Neural progenitor cell (in vitro differentiated cells): Measurements from ENCODE around the gene GPR37L1. TPM values are rescaled to one million over a fixed set of nuclear protein-coding genes. Genes with fewer than 3 reads are reported as not detected.

Experiments
- DNase-seq: peaks from one replicate; pipeline ENCODE4 v3.0.0-alpha.2; 2016; ENCODE audit warnings: low spot score
- H2AFZ ChIP-seq: fragments of 200-600 bp; sonication (generic); replicated peaks from 2 replicates; pipeline ENCODE4 v1.6.1; 2016; ENCODE audit warnings: antibody characterized with exemption
- H3F3A ChIP-seq: fragments of 200-600 bp; sonication (generic); 2 replicates; pipeline ENCODE4 v1.6.1; 2016; ENCODE audit warnings: antibody characterized with exemption, low read depth
- H3K27ac ChIP-seq: fragments of 200-600 bp; sonication (generic); 2 replicates; pipeline ENCODE4 v1.5.1; 2016; ENCODE audit warnings: mild to moderate bottlenecking
- H3K27me3 ChIP-seq: fragments of 200-600 bp; sonication (generic); 2 replicates; pipeline ENCODE4 v1.6.1; 2016; ENCODE audit warnings: mild to moderate bottlenecking, moderate library complexity
- H3K36me3 ChIP-seq: fragments of 200-600 bp; sonication (generic); 2 replicates; pipeline ENCODE4 v1.5.1; 2016
- H3K4me1 ChIP-seq: fragments of 200-600 bp; sonication (generic); 2 replicates; pipeline ENCODE4 v1.6.1; 2016; ENCODE audit warnings: mixed run types
- H3K4me2 ChIP-seq: fragments of 200-600 bp; sonication (generic); 2 replicates; pipeline ENCODE4 v1.6.1; 2016
- H3K4me3 ChIP-seq: fragments of 200-600 bp; sonication (generic); 2 replicates; pipeline ENCODE4 v1.5.1; 2016
- H3K79me2 ChIP-seq: fragments of 200-600 bp; sonication (generic); 2 replicates; pipeline ENCODE4 v1.6.1; 2016; ENCODE audit warnings: low read depth
- H3K9ac ChIP-seq: fragments of 200-600 bp; sonication (generic); 2 replicates; pipeline ENCODE4 v1.6.1; 2016
- H3K9me3 ChIP-seq: fragments of 200-600 bp; sonication (generic); 2 replicates; pipeline ENCODE4 v1.5.1; 2016; ENCODE audit warnings: low read depth
- H4K20me1 ChIP-seq: fragments of 200-600 bp; sonication (generic); 2 replicates; pipeline ENCODE4 v1.6.1; 2016; ENCODE audit warnings: low read depth
- H3K27ac Mint-ChIP-seq: 3 replicates; pipeline ENCODE4 v1.8.0; 2021; ENCODE audit warnings: mixed read lengths
- H3K27me3 Mint-ChIP-seq: 2 replicates; pipeline ENCODE4 v1.8.0; 2022; ENCODE audit warnings: low read depth, mild to moderate bottlenecking, inconsistent platforms, moderate library complexity, mixed read lengths; ENCODE audit not compliant: insufficient read depth
- H3K36me3 Mint-ChIP-seq: 3 replicates; pipeline ENCODE4 v1.8.0; 2021; ENCODE audit warnings: mixed read lengths
- H3K4me1 Mint-ChIP-seq: 3 replicates; pipeline ENCODE4 v1.8.0; 2021; ENCODE audit warnings: mixed read lengths
- H3K4me3 Mint-ChIP-seq: 3 replicates; pipeline ENCODE4 v1.8.0; 2021; ENCODE audit warnings: mild to moderate bottlenecking, moderate library complexity, mixed read lengths
- H3K9me3 Mint-ChIP-seq: 3 replicates; pipeline ENCODE4 v1.8.0; 2020; ENCODE audit warnings: mixed read lengths
- EZH2 ChIP-seq: fragments of 200-600 bp; sonication (generic); IDR thresholded peaks from 2 replicates; pipeline ENCODE4 v1.6.1; 2017; ENCODE audit warnings: antibody characterized with exemption, mild to moderate bottlenecking, moderate library complexity
- EZH2phosphoT487 ChIP-seq: fragments of 200-600 bp; sonication (generic); IDR thresholded peaks from 2 replicates; pipeline ENCODE4 v1.6.1; 2017; ENCODE audit warnings: antibody characterized with exemption
- total RNA-seq: library from RNA; depleted of rRNA; stranded (reverse); fragments of >200 nt; gene quantifications from 2 replicates; pipeline ENCODE4 v1.2.3, GENCODE V29; 2015; ENCODE audit warnings: low replicate concordance
- TF ChIP-seq, protein P1 (sequence below): fragments of 200-600 bp; sonication (generic); IDR thresholded peaks from 2 replicates; pipeline ENCODE4 v1.5.1; 2017; ENCODE audit warnings: antibody characterized with exemption, mild to moderate bottlenecking

Gene GPR37L1
- total RNA-seq, 1 donor from 2014 or later, result not detected

DNA sequence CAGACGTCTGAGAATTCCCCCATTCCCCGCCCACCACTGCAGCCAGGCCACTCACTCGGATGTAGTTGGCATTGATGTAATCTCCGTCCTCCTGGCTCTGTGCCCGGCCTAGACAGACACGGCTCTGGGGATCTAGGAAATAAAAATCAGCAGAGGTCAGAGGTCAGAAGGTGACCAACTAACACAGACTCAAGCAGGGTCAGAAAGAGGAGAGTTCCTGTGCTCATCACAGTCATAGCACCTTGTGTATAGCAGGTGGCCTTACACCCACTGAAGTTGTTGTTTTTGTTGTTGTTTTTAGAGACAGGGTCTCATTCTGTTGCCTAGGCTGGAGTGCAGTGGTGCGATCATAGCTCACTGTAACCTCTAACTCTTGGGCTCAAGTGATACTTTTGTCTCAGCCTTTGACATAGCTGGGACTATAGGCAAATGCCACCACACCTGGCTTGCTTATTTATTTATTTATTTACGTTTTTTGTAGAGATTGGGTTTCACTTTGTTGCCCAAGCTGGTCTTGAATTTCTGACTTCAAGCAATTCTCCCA is 32.8 kb downstream of the GPR37L1 start:
- no peaks in the 10 kb centered on the region for H3K9me3 Mint-ChIP-seq
- peaks cover 12% of the 10 kb centered on the region for H3K4me1 Mint-ChIP-seq
- H3K4me3 ChIP-seq, result no peak overlapping the region
- no peaks in the 10 kb centered on the region for H3K36me3 ChIP-seq
- TF ChIP-seq EZH2, result no peak
- TF ChIP-seq EZH2phosphoT487, result no peak
- TF ChIP-seq, protein P1, sequence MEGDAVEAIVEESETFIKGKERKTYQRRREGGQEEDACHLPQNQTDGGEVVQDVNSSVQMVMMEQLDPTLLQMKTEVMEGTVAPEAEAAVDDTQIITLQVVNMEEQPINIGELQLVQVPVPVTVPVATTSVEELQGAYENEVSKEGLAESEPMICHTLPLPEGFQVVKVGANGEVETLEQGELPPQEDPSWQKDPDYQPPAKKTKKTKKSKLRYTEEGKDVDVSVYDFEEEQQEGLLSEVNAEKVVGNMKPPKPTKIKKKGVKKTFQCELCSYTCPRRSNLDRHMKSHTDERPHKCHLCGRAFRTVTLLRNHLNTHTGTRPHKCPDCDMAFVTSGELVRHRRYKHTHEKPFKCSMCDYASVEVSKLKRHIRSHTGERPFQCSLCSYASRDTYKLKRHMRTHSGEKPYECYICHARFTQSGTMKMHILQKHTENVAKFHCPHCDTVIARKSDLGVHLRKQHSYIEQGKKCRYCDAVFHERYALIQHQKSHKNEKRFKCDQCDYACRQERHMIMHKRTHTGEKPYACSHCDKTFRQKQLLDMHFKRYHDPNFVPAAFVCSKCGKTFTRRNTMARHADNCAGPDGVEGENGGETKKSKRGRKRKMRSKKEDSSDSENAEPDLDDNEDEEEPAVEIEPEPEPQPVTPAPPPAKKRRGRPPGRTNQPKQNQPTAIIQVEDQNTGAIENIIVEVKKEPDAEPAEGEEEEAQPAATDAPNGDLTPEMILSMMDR, result no peak
- no peak overlapping the region for H3K27ac Mint-ChIP-seq
- H3K36me3 Mint-ChIP-seq, result no peaks in the 10 kb centered on the region
- DNase-seq, result no peak
- H3F3A ChIP-seq, result no peaks in the 10 kb centered on the region
- no peaks in the 10 kb centered on the region for H3K4me1 ChIP-seq
- no peak overlapping the region for H3K27ac ChIP-seq
- H3K4me3 Mint-ChIP-seq, result no peak overlapping the region
- no peaks in the 10 kb centered on the region for H3K79me2 ChIP-seq
- H3K27me3 ChIP-seq, result no peaks in the 10 kb centered on the region
- H4K20me1 ChIP-seq, result no peaks in the 10 kb centered on the region
- peaks cover 2% of the 10 kb centered on the region for H3K27me3 Mint-ChIP-seq
- no peaks in the 10 kb centered on the region for H3K9me3 ChIP-seq
- H3K9ac ChIP-seq, result no peak overlapping the region
- no peak overlapping the region for H2AFZ ChIP-seq
- H3K4me2 ChIP-seq, result no peak overlapping the region

DNA sequence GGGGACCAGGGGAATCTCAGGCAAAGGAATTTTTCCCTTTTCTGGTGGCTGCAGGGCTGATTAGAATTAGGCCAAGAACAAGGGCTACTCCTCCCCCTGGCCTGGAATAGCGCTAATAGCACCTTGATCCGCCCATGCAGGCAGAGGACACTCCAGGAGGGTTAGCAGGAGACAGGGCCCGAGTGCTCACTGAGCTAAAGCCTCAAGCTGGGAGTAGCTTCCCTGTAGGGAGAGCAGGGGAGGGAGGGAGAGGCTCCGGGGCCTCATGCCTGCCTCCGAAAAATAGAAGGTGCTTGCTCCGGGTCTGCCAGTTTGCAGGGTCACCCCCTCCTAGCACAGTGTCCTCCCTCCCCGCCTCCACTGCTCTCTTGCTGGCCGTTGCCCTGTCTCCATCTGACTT is 33.9 kb downstream of the GPR37L1 start:
- no peak overlapping the region for H3K9ac ChIP-seq
- Mint-ChIP-seq H3K4me3 (no peak overlapping the region), H3K9me3 (no peaks in the 10 kb centered on the region), H3K4me1 (peaks cover 22% of the 10 kb centered on the region), H3K27ac (peak overlapping the region; percentile 52), H3K27me3 (peaks cover 2% of the 10 kb centered on the region), H3K36me3 (no peaks in the 10 kb centered on the region)
- no peak overlapping the region for H3K27ac ChIP-seq
- no peaks in the 10 kb centered on the region for H3K79me2 ChIP-seq
- no peaks in the 10 kb centered on the region for H3K36me3 ChIP-seq
- no peak overlapping the region for H3K4me2 ChIP-seq
- H2AFZ ChIP-seq, result no peak overlapping the region
- no peaks in the 10 kb centered on the region for H3K27me3 ChIP-seq
- no peaks in the 10 kb centered on the region for H3K4me1 ChIP-seq
- H3K4me3 ChIP-seq, result no peak overlapping the region
- no peaks in the 10 kb centered on the region for H3K9me3 ChIP-seq
- H4K20me1 ChIP-seq, result no peaks in the 10 kb centered on the region
- TF ChIP-seq EZH2 (no peak), EZH2phosphoT487 (no peak)
- TF ChIP-seq, protein P1, result no peak
- no peak for DNase-seq
- H3F3A ChIP-seq, result no peaks in the 10 kb centered on the region

DNA sequence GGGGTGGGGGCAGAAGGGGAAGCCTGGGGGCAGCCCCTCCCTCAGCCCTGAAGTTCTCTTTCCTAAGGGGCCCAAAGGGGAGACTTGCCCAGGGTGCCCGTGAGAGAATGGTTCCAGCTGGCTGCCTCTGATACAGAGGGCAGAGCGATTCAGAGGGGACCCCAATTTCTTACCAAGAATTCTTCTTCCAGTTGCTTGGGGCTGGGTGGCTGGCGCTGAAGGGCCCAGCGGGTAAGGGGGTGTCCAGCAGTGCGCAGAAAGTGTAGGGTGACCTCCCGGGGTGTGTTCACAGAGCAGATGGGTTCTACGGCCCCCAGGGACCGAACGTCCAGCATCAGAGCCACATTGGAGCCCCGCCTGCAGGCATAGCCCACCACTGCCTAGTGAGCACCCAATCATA is 35.2 kb downstream of the GPR37L1 start:
- Histone ChIP-seq H3K4me1 (no peaks in the 10 kb centered on the region), H4K20me1 (no peaks in the 10 kb centered on the region), H3K27me3 (no peaks in the 10 kb centered on the region), H3K36me3 (no peaks in the 10 kb centered on the region), H3K9ac (no peak overlapping the region), H2AFZ (no peak overlapping the region), H3K79me2 (no peaks in the 10 kb centered on the region), H3K9me3 (no peaks in the 10 kb centered on the region), H3K4me3 (no peak overlapping the region), H3K4me2 (no peak overlapping the region), H3F3A (no peaks in the 10 kb centered on the region), H3K27ac (no peak overlapping the region)
- no peak for DNase-seq
- Mint-ChIP-seq H3K9me3 (no peaks in the 10 kb centered on the region), H3K4me1 (peaks cover 27% of the 10 kb centered on the region), H3K36me3 (no peaks in the 10 kb centered on the region), H3K27me3 (peaks cover 2% of the 10 kb centered on the region), H3K27ac (no peak overlapping the region), H3K4me3 (no peak overlapping the region)
- TF ChIP-seq EZH2phosphoT487, result no peak
- TF ChIP-seq EZH2, result no peak

- H3K4me2 ChIP-seq, result no peak overlapping the region
- H3K79me2 ChIP-seq, result no peaks in the 10 kb centered on the region
- H2AFZ ChIP-seq, result no peak overlapping the region
- peaks cover 2% of the 10 kb centered on the region for H3K27me3 Mint-ChIP-seq
- H3F3A ChIP-seq, result no peaks in the 10 kb centered on the region
- H3K27me3 ChIP-seq, result no peaks in the 10 kb centered on the region
- no peak overlapping the region for H3K4me3 ChIP-seq
- no peaks in the 10 kb centered on the region for H3K9me3 ChIP-seq
- H3K4me3 Mint-ChIP-seq, result no peak overlapping the region
- H3K4me1 ChIP-seq, result peaks cover 6% of the 10 kb centered on the region
- no peaks in the 10 kb centered on the region for H3K36me3 ChIP-seq
- DNase-seq, result no peak
- H3K27ac ChIP-seq, result no peak overlapping the region
- no peaks in the 10 kb centered on the region for H3K36me3 Mint-ChIP-seq
- no peaks in the 10 kb centered on the region for H4K20me1 ChIP-seq
- no peaks in the 10 kb centered on the region for H3K9me3 Mint-ChIP-seq
- H3K9ac ChIP-seq, result no peak overlapping the region
- TF ChIP-seq, protein P1, result no peak
- no peak for TF ChIP-seq EZH2phosphoT487
- no peak for TF ChIP-seq EZH2
- H3K4me1 Mint-ChIP-seq, result peaks cover 29% of the 10 kb centered on the region
- no peak overlapping the region for H3K27ac Mint-ChIP-seq
Observed at GRCh38 chr1:202158810-202159533, 36.3 kb downstream of the GPR37L1 start.
